ENCODE measurements around the gene IL23R.

GRCh38 chr1:67143966-67144365, 22.3 kb upstream of the IL23R start:
- no peak for TF ChIP-seq SIN3A (IDR thresholded peaks at IDR 0.05; ENCODE audit: borderline replicate concordance, insufficient read depth, low read length)
- no peak for TF ChIP-seq REST (IDR thresholded peaks at IDR 0.05; ENCODE audit: insufficient read depth in 1 of 2, low read depth in 2 of 2, low read length in 2 of 2)
- TF ChIP-seq POLR2AphosphoS5 (IDR thresholded peaks at IDR 0.05; ENCODE audit: low read depth, low read length) = no peak
